ENCODE data around the gene ASCC3.
A peak's percentile ranks its signal among the peaks of the same experiment; 100 is the strongest.

ASCC3 gene

DNA sequence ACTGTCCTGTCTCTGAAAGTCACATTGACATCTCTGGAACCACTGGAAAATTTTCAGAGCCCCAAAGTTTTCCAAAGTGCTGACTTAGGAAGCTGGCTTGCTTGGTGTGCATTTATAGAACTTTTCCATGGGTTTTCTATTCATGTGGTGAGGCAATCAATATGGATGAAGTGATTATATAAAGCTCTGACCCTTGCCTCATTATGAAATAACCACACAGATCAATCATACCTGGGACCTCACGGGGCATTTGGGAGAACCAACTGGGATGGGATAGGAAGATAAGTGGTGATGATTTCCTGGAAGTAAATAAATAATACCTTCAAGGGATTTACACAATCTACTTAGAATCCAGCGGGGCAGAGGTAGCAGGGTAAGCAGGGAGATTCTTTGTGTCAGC is 393.5 kb downstream of the ASCC3 start:
- no peak overlapping the region for H3K4me3 ChIP-seq (ENCODE audit: low read length)

DNA sequence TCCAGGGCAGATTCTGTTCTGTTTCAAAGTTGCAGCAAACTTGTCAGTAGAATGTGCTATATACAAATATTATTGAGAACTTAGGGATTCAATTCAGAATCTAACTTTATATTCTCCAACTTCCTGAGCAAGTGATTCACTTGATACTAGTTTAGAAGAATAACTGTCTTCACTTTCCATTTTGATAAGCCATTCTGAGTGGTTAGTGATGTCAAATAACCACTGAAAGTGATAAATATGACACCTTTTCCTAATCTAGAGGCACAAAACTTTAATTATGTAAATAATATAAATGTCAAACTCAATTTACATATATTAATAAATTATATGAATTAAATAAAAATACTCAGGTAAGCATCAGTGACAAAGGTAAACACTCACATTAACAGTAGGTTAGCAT is 395.9 kb downstream of the ASCC3 start:
- no peak for DNase-seq (ENCODE audit: low read depth, low spot score)
- no peak overlapping the region for H3K4me3 ChIP-seq (ENCODE audit: low read length)

More for the DNA sequence above, 393.5 kb downstream of the ASCC3 start:
- no peak for DNase-seq (ENCODE audit: low read depth, low spot score)

GRCh38 chr6:100484474-100484873 is 396.7 kb downstream of the ASCC3 start:
- no peak for DNase-seq (ENCODE audit: low read depth, low spot score)
- no peak overlapping the region for H3K4me3 ChIP-seq (ENCODE audit: low read length)

- DNase-seq (ENCODE audit: low read depth, low spot score), result no peak
- H3K4me3 ChIP-seq (ENCODE audit: low read length), result no peak overlapping the region
Measured at GRCh38 chr6:100482698-100483097, 398.4 kb downstream of the ASCC3 start.

DNA sequence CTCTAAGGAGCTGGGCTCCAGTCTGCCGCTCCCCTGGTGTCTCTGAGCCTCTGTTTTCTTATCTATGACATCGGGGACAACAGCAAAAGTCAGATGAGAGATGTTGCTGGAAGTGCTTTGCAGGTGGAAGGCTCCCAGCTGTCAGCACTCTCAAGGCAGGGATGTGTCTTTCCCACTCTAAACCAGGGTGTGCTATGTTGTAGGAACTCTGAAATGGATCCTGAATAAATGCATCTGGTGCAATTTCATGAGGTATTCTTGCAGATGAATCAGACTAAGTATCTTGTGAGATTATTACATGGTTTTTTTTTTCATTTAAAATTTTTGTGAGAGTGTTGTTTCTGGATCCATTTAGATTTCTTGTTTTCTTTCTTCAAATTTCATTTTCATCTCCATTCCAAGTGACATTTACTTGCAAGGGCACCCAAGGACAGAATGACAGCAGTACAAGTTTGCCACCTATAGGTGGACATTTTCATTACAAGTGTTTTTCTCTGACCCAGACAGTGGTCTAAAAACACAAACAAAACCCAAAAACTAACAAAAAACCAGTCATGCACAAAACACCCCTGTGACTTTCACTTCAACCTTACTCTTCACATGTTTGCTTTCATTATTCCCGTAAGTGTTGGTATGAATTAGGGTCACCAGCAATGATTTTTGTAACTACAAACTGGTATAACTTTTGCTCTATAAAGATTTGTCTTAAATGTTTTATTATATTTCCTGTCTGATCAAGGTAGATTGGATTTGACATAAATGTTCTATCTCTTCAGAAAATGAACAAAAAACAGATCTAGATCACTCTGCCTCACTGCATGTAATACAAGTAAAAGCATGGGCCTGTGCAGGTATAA is 401.7 kb downstream of the ASCC3 start:
- peak; percentile 58 for DNase-seq (ENCODE audit: low read depth, low spot score)
- H3K4me3 ChIP-seq (ENCODE audit: low read length), result no peak overlapping the region

- H3K4me3 ChIP-seq (ENCODE audit: low read length), result no peak overlapping the region
Measured at GRCh38 chr6:100475554-100476320, 405.4 kb downstream of the ASCC3 start.

DNA sequence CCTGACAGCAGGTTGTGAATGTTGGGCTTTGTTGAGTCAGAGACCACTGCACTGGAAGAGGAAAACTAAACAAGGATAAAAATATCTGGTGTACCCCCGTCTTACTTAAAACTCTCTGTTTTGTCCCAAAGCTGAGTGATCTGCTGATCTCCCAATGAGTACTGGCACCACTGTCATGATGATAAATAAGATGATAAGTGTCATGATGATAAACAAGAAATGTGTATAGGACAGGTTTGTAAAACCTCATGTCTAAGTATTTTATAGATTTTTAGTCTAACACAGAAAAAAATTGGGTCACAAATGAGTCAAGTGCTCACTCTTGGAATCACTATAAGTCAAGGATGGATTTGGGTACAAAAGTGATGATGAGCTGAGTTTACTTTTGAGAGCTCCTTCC is 407.9 kb downstream of the ASCC3 start:
- no peak overlapping the region for H3K4me3 ChIP-seq (ENCODE audit: low read length)
- no peak for DNase-seq (ENCODE audit: low read depth, low spot score)

More at GRCh38 chr6:100475554-100476320, 405.4 kb downstream of the ASCC3 start:
- no peak for DNase-seq (ENCODE audit: low read depth, low spot score)

DNA sequence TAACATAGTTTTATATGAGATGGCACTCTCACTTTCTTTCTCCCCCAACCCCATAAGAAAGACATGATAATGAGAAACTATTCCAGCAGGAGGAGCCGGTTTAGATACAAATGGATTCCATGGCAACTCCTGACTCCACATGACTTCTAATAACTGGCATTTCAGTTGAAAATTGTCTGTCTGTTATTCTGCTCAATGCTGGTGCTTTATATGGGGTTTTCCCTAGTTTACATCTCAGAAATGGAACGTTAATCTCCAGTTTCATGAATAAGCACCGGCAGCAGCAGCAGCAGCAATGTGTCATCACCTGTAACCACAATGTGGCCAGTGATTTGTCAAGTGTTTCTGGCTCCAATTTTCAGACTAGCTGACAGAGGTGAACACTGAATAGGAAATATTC is 408.5 kb downstream of the ASCC3 start:
- peak; percentile 23 for DNase-seq (ENCODE audit: low read depth, low spot score)

GRCh38 chr6:100470422-100471120 is 410.6 kb downstream of the ASCC3 start:
- no peak for DNase-seq (ENCODE audit: low read depth, low spot score)
- H3K4me3 ChIP-seq (ENCODE audit: low read length), result no peak overlapping the region

More for the DNA sequence above, 408.5 kb downstream of the ASCC3 start:
- H3K4me3 ChIP-seq (ENCODE audit: low read length), result no peak overlapping the region

DNA sequence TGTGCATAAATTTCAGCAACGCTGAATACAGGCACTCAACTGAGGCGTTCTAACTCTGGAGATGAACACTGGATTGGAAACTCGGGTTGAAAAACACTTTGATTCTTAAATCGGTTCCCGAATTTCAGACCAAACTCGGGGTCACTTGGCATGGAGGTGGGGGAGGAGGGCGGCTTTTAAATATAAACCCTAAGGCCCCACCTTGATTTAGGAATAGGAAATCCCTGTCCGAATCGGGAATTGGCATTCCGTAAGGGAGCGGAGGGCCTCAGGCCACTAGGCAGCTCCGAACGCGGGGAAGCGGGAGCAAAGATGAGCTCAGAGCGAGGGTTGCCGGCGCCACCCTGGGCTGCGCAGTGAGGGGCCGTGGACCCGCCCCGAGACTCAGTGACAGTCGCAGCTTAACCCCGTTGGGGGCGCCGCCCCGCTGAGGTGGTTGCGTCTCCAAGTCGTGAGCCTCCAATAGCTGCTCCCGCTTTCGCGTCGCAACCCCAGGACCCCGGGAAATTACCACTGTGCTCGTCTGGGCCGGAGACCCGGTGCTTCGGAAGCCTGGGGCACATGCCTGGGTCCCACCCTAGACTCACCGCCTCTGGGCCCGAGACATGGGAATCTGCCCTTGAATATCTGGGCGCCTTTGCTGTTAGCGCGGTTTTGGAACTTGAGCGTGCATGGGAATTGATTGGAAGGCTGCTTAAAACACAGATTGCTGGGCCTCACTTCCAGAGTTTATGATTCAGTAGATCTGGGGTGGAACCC is 411.8 kb downstream of the ASCC3 start:
- DNase-seq (ENCODE audit: low read depth, low spot score), result no peak
- no peak overlapping the region for H3K4me3 ChIP-seq (ENCODE audit: low read length)

- no peak for DNase-seq (ENCODE audit: low read depth, low spot score)
- no peak overlapping the region for H3K4me3 ChIP-seq (ENCODE audit: low read length)
Measured at GRCh38 chr6:100468016-100468622, 413.0 kb downstream of the ASCC3 start.

- H3K4me3 ChIP-seq (ENCODE audit: low read length), result no peak overlapping the region
- no peak for DNase-seq (ENCODE audit: low read depth, low spot score)
Measured at GRCh38 chr6:100467129-100468015, 413.8 kb downstream of the ASCC3 start.

GRCh38 chr6:100466410-100467128 is 414.6 kb downstream of the ASCC3 start:
- no peak overlapping the region for H3K4me3 ChIP-seq (ENCODE audit: low read length)

GRCh38 chr6:100465701-100466409 is 415.3 kb downstream of the ASCC3 start:
- no peak overlapping the region for H3K4me3 ChIP-seq (ENCODE audit: low read length)
- DNase-seq (ENCODE audit: low read depth, low spot score), result no peak

More at GRCh38 chr6:100466410-100467128, 414.6 kb downstream of the ASCC3 start:
- no peak for DNase-seq (ENCODE audit: low read depth, low spot score)

GRCh38 chr6:100464903-100465700 is 416.0 kb downstream of the ASCC3 start, which contains the start of gene SIM1:
TSS of gene SIM1 (minus strand) at chr6:100464921. CDS start at chr6:100463468, 1,453 bp downstream.
- no peak for DNase-seq (ENCODE audit: low read depth, low spot score)
- no peak within 1 kb of the TSS for H3K4me3 ChIP-seq (ENCODE audit: low read length)

Measured in Jurkat, Clone E6-1 (cell line).